HG02943 (cell line): Measurements from ENCODE around the gene NUMA1.

Experiments used
- ATAC-seq: cut with Tn5 transposase; IDR thresholded peaks from one replicate; pipeline ENCODE4 v1.9.1; 2021; ENCODE audit warnings: mild to moderate bottlenecking, low read depth, moderate library complexity; ENCODE audit not compliant: unreplicated experiment

The NUMA1 gene

GRCh38 chr11:72002841-72003775, 77.2 kb downstream of the NUMA1 start:
- ATAC-seq = no peak

- ATAC-seq = no peak
These were observed 78.3 kb downstream of the NUMA1 start for GRCh38 chr11:72001834-72002591.

GRCh38 chr11:72001285-72001684, 79.1 kb downstream of the NUMA1 start:
- ATAC-seq = no peak

GRCh38 chr11:72000202-72000867, 80.0 kb downstream of the NUMA1 start:
- no peak for ATAC-seq

- ATAC-seq = no peak
These were observed 80.5 kb downstream of the NUMA1 start for GRCh38 chr11:71999798-72000197.

DNA sequence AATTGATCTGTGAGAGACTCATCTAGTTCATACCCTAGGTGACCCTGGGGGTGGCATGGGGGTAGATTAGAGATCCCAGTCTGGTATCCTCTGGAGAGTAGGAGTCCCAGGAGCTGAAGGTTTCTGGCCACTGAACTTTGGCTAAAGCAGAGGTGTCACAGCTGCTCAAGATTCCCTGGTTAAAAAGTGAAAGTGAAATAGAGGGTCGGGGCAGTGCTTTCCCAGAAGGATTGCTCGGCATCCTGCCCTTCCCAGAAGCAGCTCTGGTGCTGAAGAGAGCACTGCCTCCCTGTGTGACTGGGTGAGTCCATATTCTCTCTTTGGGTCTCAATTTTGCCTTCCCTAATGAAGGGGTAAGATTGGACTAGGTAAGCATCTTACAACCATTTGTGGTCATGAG, 81.0 kb downstream of the NUMA1 start:
- no peak for ATAC-seq

GRCh38 chr11:71998649-71999310, 81.6 kb downstream of the NUMA1 start, which contains the start of gene IL18BP:
Gene IL18BP, plus strand, starts transcription at chr11:71998909. Its CDS starts 1,076 bp downstream, at chr11:71999985.
- no peak for ATAC-seq

DNA sequence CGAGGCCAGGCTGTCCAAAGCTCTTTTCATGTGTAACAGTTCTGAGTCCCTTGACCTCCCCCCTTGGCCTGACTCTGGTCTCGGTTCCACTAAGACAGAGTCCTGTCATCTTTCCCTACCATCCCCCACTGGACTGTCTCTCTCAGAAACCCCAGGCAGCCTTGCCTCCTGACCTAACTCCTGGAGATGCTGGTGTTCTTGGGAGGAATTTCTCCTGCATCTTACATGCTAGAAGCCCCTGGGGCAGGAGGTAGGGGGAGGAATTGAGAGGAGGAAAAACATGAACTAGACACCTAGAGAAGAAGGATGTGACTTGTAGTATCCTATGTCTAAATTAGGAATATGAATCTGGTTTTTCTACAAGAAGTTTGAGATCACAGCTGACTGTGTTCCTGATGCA, 82.3 kb downstream of the NUMA1 start:
- no peak for ATAC-seq

GRCh38 chr11:71997594-71997993, 82.7 kb downstream of the NUMA1 start:
- no peak for ATAC-seq

GRCh38 chr11:71996946-71997345, 83.4 kb downstream of the NUMA1 start:
- no peak for ATAC-seq

DNA sequence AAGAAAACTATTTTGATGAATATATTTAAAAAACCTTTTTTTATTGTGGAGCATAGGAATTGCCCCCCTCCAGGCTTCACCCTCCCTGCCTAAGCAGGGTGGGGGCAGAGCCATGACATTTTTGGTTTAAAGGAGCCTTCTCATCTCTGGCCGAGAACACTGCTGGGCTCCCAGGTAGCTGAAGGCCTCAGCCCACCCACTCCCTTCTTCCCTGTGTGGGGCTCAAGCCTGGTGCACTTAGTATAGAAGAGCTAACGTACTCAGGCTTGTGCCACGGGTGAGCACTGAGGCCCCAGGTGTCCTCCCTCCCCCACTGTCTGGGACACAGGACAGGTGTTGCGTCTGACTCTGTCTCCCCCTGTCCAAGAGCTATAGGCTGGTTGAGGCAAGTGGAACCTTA, 83.8 kb downstream of the NUMA1 start:
- ATAC-seq = no peak

DNA sequence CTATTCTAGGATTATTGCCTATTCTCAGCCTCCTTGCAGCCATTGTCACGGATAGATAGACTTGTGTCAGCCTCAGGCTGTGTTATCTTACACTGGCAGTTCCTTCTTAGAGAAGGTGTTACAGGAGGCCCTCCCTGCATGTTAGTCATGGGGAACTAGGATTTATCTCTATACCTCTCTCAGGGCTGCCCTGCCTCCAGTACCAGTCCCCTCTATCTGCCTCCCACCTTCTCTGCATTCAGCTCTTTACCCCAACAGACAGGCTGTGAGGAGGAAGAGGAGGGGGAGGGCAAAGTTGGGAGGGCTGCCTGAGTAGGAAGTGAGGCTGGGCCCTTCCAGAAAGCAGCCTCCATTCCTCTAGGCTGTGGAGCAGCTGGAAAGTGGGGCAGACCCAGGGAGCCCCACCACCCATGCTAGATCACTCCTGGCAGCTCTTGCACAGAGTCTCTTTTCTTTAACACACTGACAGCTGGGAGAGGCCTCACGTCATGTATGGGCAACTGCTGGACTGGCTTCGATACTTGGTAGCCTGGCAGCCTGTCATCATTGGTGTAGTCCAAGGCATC, 84.5 kb downstream of the NUMA1 start:
- no peak for ATAC-seq

GRCh38 chr11:71994786-71995185, 85.6 kb downstream of the NUMA1 start:
- ATAC-seq = no peak

GRCh38 chr11:71992136-71992730, 88.1 kb downstream of the NUMA1 start:
- no peak for ATAC-seq

DNA sequence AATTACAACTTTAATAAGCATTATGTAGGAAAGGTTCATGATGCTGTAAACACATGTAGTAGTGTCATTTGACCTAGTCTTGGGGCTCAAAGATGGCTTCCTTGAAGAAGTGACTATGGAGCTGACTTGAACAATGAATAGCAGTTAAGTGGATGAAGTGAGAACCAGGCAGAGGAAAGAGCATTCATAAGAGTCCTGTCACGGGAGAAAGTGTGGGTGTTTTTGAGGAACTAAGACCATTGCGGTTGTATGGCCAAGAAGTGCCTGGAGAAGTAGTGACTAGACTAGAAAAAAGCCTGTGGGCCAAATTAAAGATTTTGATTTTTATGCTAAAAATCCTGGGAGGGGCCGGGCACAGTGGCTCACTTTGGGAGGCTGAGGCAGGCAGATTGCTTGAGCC, 88.8 kb downstream of the NUMA1 start:
- peak; percentile 64 for ATAC-seq

GRCh38 chr11:71990701-71991100, 89.6 kb downstream of the NUMA1 start:
- no peak for ATAC-seq

DNA sequence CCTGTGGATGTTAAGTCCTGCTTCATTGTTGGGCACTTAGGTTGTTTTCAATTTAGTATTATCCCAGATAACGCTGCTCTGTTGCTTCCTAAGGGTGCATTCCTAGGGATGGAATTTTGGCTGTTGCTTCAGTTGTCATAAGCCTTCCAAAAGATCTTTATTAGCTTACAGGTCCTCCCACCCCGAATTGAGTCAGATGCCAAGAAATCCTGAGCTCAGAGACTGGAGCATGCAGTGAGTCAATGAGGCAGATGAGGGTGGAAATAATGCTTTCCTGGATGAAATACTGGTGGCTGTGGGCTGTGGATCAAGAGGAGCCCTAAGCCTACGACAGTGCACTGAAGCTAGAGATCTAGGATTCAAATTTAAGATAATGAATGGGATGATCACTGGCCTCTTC, 92.3 kb downstream of the NUMA1 start:
- ATAC-seq = no peak

GRCh38 chr11:71987521-71987920, 92.8 kb downstream of the NUMA1 start:
- no peak for ATAC-seq

GRCh38 chr11:71986131-71986530, 94.2 kb downstream of the NUMA1 start:
- ATAC-seq = no peak

- ATAC-seq = no peak
These were observed 100.7 kb downstream of the NUMA1 start for GRCh38 chr11:71979602-71980001.
